Parathyroid adenoma (tissue), 2 donors: Measurements from ENCODE around the gene FAM50B.

ENCODE experiments used
- H2AFZ ChIP-seq: fragments of 300-600 bp; sonication (generic); one replicate; pipeline ENCODE4 v1.7.0; 2017; ENCODE audit warnings: antibody characterized with exemption, mild to moderate bottlenecking
- H3K27ac ChIP-seq: fragments of 300-600 bp; sonication (generic); one replicate; pipeline ENCODE4 v1.7.0; 2017
- H3K27me3 ChIP-seq: fragments of 300-600 bp; sonication (generic); one replicate; pipeline ENCODE4 v1.7.0; 2017; ENCODE audit warnings: low read length; ENCODE audit not compliant: control insufficient read depth, insufficient read depth
- H3K36me3 ChIP-seq: fragments of 300-600 bp; sonication (generic); one replicate; pipeline ENCODE4 v1.7.0; 2017; ENCODE audit warnings: low read length; ENCODE audit not compliant: control insufficient read depth, insufficient read depth
- H3K4me1 ChIP-seq: fragments of 300-600 bp; sonication (generic); one replicate; pipeline ENCODE4 v1.7.0; 2017; ENCODE audit warnings: control low read depth
- H3K4me2 ChIP-seq: fragments of 300-600 bp; sonication (generic); one replicate; pipeline ENCODE4 v1.7.0; 2017; ENCODE audit warnings: low read length
- H3K4me3 ChIP-seq: fragments of 300-600 bp; sonication (generic); one replicate; pipeline ENCODE4 v1.7.0; 2017; ENCODE audit warnings: low read depth, low read length
- H3K79me2 ChIP-seq: fragments of 300-600 bp; sonication (generic); one replicate; pipeline ENCODE4 v1.7.0; 2017; ENCODE audit warnings: control low read depth
- H3K9ac ChIP-seq: fragments of 300-600 bp; sonication (generic); one replicate; pipeline ENCODE4 v1.7.0; 2017; ENCODE audit warnings: mild to moderate bottlenecking
- H3K9me3 ChIP-seq: fragments of 300-600 bp; sonication (generic); one replicate; pipeline ENCODE4 v1.7.0; 2017; ENCODE audit warnings: low read length; ENCODE audit not compliant: control insufficient read depth
- CTCF ChIP-seq: fragments of 300-600 bp; sonication (generic); IDR thresholded peaks from one replicate; pipeline ENCODE4 v1.7.0; 2017; ENCODE audit warnings: antibody characterized with exemption, mild to moderate bottlenecking
- donor health status: primary hyperparathyroidism.

FAM50B gene

GRCh38 chr6:3891883-3892282 is 42.7 kb downstream of the FAM50B start:
- H2AFZ ChIP-seq: peak overlapping the region; percentile 22
- H3K9ac ChIP-seq: no peak overlapping the region
- no peak for TF ChIP-seq CTCF
- no peaks in the 10 kb centered on the region for H3K27me3 ChIP-seq
- no peaks in the 10 kb centered on the region for H3K36me3 ChIP-seq
- no peak overlapping the region for H3K4me3 ChIP-seq
- no peaks in the 10 kb centered on the region for H3K79me2 ChIP-seq
- no peaks in the 10 kb centered on the region for H3K9me3 ChIP-seq
- no peak overlapping the region for H3K27ac ChIP-seq
- peak overlapping the region; percentile 29 for H3K4me2 ChIP-seq
- H3K4me1 ChIP-seq: peaks cover 7% of the 10 kb centered on the region

- no peak overlapping the region for H2AFZ ChIP-seq
- TF ChIP-seq CTCF: no peak
- H3K9ac ChIP-seq: no peak overlapping the region
- H3K4me1 ChIP-seq: peaks cover 7% of the 10 kb centered on the region
- no peaks in the 10 kb centered on the region for H3K27me3 ChIP-seq
- no peaks in the 10 kb centered on the region for H3K36me3 ChIP-seq
- H3K9me3 ChIP-seq: no peaks in the 10 kb centered on the region
- no peak overlapping the region for H3K4me3 ChIP-seq
- H3K79me2 ChIP-seq: no peaks in the 10 kb centered on the region
- no peak overlapping the region for H3K27ac ChIP-seq
- H3K4me2 ChIP-seq: peak overlapping the region; percentile 29
Measured at GRCh38 chr6:3892603-3893002, 43.4 kb downstream of the FAM50B start.

GRCh38 chr6:3893487-3893886 is 44.3 kb downstream of the FAM50B start:
- Histone ChIP-seq H2AFZ (no peak overlapping the region), H3K27me3 (no peaks in the 10 kb centered on the region), H3K4me1 (peaks cover 7% of the 10 kb centered on the region), H3K4me3 (no peak overlapping the region), H3K27ac (no peak overlapping the region), H3K79me2 (no peaks in the 10 kb centered on the region), H3K36me3 (no peaks in the 10 kb centered on the region), H3K4me2 (no peak overlapping the region), H3K9me3 (no peaks in the 10 kb centered on the region), H3K9ac (no peak overlapping the region)
- TF ChIP-seq CTCF: no peak

- no peaks in the 10 kb centered on the region for H3K27me3 ChIP-seq
- no peak overlapping the region for H3K4me2 ChIP-seq
- H3K79me2 ChIP-seq: no peaks in the 10 kb centered on the region
- H3K4me3 ChIP-seq: no peak overlapping the region
- no peaks in the 10 kb centered on the region for H3K36me3 ChIP-seq
- no peak overlapping the region for H3K9ac ChIP-seq
- H3K4me1 ChIP-seq: peaks cover 7% of the 10 kb centered on the region
- no peak for TF ChIP-seq CTCF
- no peak overlapping the region for H3K27ac ChIP-seq
- no peaks in the 10 kb centered on the region for H3K9me3 ChIP-seq
- H2AFZ ChIP-seq: no peak overlapping the region
Measured at GRCh38 chr6:3893917-3894316, 44.7 kb downstream of the FAM50B start.

GRCh38 chr6:3894590-3895311 is 45.6 kb downstream of the FAM50B start:
- Histone ChIP-seq H3K27ac (peak overlapping the region; percentile 20), H3K4me3 (no peak overlapping the region)

More at GRCh38 chr6:3894590-3895311, 45.6 kb downstream of the FAM50B start:
- Histone ChIP-seq H3K36me3 (no peaks in the 10 kb centered on the region), H3K4me2 (no peak overlapping the region), H2AFZ (peak overlapping the region; percentile 44), H3K27me3 (no peaks in the 10 kb centered on the region), H3K79me2 (no peaks in the 10 kb centered on the region), H3K9me3 (no peaks in the 10 kb centered on the region), H3K4me1 (peaks cover 7% of the 10 kb centered on the region), H3K9ac (no peak overlapping the region)
- TF ChIP-seq CTCF: no peak
